Thymus (tissue), 11 donors: Measurements from ENCODE around the gene ULBP2. TPM values are rescaled to one million over a fixed set of nuclear protein-coding genes. Genes with fewer than 3 reads are reported as not detected.
"Not testable (repeated sequence)": the region's sequence is repeated elsewhere in the genome, so short reads cannot be mapped to it uniquely, and the experiment has no call there.

Source experiments
- DNase-seq, 9 donors: peaks; one replicate each; pipeline ENCODE4 v3.0.0-alpha.2; 2013; ENCODE audit warnings: low spot score in 9 of 9, low read depth in 6 of 9, missing footprints in 1 of 9
- H3K27ac ChIP-seq, 2 donors: one replicate each; pipeline ENCODE4 v1.5.1; 2013; ENCODE audit warnings: control low read depth in 1 of 2, low read depth in 1 of 2, low read length in 1 of 2, mild to moderate bottlenecking in 1 of 2, moderate library complexity in 1 of 2
- H3K27me3 ChIP-seq, 2 donors: one replicate each; pipeline ENCODE4 v1.5.1; 2013; ENCODE audit warnings: low read length in 1 of 2; ENCODE audit not compliant: control insufficient read depth in 2 of 2, insufficient read depth in 1 of 2
- H3K36me3 ChIP-seq, 2 donors: one replicate each; pipeline ENCODE4 v1.5.1; 2013; ENCODE audit warnings: low read length in 1 of 2, mild to moderate bottlenecking in 1 of 2, moderate library complexity in 1 of 2; ENCODE audit not compliant: control insufficient read depth in 2 of 2, insufficient read depth in 2 of 2
- H3K4me1 ChIP-seq, 2 donors: one replicate each; pipeline ENCODE4 v1.5.1; 2013; ENCODE audit warnings: low read length in 2 of 2; ENCODE audit not compliant: control insufficient read depth in 2 of 2, insufficient read depth in 2 of 2
- H3K4me3 ChIP-seq, 2 donors: one replicate each; pipeline ENCODE4 v1.5.1; 2013; ENCODE audit warnings: low read length in 2 of 2, control low read depth in 1 of 2, mild to moderate bottlenecking in 1 of 2
- H3K9me3 ChIP-seq, 2 donors: one replicate each; pipeline ENCODE4 v1.5.1; 2013; ENCODE audit warnings: low read length in 1 of 2, mild to moderate bottlenecking in 1 of 2; ENCODE audit not compliant: control insufficient read depth in 2 of 2, insufficient read depth in 1 of 2
- WGBS: extraction: QIAGEN DNeasy Blood & Tissue Kit; methylation state at CpG from one replicate; pipeline ENCODE4 v1.1.7; 2013; 5-methylcytosine and 5-hydroxymethylcytosine counted together
- polyA plus RNA-seq: library from polyadenylated mRNA; stranded (reverse); fragments of 200-250 nt; gene quantifications from one replicate; pipeline ENCODE4 v1.2.3, GENCODE V29; 2013
- total RNA-seq: library from RNA; stranded (reverse); fragments of 120-200 nt; gene quantifications from one replicate; pipeline ENCODE4 v1.2.4, GENCODE V29; 2013
- donor health status: healthy.

ULBP2 gene
- total and polyA plus RNA-seq, 2 donors: 0.66 to 2.3 TPM

DNA sequence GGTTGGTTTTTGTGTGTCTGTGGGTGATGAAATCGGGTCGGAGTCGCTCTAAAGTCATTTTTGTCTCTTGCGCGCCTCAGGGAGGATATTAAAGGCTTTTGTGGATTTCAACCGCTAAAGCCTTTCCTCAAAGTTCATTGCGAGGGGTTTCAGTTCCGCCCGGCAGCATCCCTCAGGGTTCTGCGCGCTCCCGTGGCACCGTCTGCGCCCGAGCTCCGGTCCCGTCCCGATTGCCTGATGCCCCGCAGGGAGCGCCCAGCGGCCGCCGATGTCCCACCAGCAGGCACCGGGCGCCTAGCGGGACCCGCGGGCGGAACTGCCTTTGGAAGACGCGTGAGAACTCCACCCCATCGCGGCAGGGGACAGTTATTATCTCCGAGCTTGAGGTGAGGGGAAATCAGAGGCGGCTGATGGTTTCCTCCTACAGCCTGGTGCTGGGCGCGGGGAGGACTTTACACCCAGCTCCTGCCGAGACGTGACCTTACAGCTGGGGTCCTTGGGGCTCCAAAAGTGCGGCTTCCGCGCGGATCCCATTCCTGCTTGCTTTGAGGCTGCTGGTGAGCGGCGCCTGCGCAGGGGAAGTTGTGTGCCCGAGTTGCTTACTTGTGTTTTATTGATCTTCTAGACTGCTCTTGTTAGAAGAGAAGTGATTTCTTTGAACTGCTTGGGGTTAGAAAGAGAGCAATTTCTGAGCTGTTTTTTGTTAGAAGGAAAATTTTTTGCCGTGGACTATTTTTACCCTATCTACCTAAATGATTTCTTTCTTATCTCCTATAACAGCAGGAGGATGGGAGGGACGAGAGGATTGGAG, 49.1 kb downstream of the ULBP2 start:
- DNase-seq: peak in 4 of 9 donors; percentile 15 to 69 (median 30)
- 2% methylated on average over 49 of the region's 49 CpGs for WGBS
- Histone ChIP-seq H3K27me3 (peaks cover 27 to 88% of the 10 kb centered on the region in 2 donors), H3K36me3 (no peaks in the 10 kb centered on the region), H3K9me3 (peaks cover 2 to 10% of the 10 kb centered on the region in 2 donors), H3K4me3 (peak overlapping the region; percentile 48 to 56), H3K27ac (peak overlapping the region in 1 of 2 donors; percentile 17), H3K4me1 (peaks cover 0 to 44% of the 10 kb centered on the region in 2 donors)

DNA sequence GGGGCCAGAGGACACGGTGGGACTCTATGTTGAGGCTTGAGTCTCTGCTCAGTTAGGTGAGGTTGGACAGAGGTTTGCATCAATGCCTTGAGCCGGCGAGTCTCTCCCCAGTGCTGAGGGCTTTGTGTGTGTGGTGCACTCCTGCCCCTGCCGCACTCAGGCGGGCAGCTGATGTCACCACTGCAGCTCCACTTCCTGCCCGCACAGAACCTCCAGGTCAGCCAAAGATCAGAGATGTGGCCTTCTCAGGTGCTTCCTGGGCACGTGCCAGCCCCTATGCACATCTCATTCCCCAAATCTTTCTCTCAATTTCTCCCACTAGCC, 49.6 kb downstream of the ULBP2 start:
- peak overlapping the region; percentile 48 to 56 for H3K4me3 ChIP-seq
- not testable (repeated sequence) for H3K27ac ChIP-seq, DNase-seq, H3K36me3 ChIP-seq
- peaks cover 0 to 44% of the 10 kb centered on the region in 2 donors for H3K4me1 ChIP-seq
- H3K9me3 ChIP-seq: peaks cover 2 to 10% of the 10 kb centered on the region in 2 donors
- 2% methylated on average over 7 of the region's 7 CpGs for WGBS
- peaks cover 25 to 87% of the 10 kb centered on the region in 2 donors for H3K27me3 ChIP-seq

DNA sequence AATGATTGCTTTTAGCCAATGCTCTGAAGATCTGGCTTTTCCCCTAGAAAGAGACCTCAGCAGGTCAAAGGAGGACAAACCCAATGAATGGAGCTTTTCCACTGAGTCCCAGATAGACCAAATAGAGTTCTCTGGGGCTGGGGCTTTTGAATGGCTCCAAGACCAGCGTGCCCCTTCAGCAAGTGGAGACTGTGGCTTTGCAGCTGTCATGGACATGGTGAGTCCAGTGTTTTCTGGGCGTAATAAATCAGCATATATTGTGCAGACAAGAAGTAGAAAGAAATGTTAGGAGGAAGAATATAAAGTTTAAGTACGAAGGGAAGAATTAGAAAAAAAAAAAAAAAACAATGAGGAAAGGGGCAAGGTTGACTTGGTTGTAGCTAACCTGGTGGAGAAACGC, 50.0 kb downstream of the ULBP2 start:
- Histone ChIP-seq H3K4me1 (peaks cover 0 to 44% of the 10 kb centered on the region in 2 donors), H3K27me3 (peaks cover 24 to 83% of the 10 kb centered on the region in 2 donors), H3K36me3 (no peaks in the 10 kb centered on the region), H3K27ac (no peak overlapping the region), H3K4me3 (peak overlapping the region; percentile 48 to 56), H3K9me3 (peaks cover 2 to 10% of the 10 kb centered on the region in 2 donors)
- peak in 1 of 9 donors; percentile 33 for DNase-seq
- WGBS: 46% methylated on average over 4 of the region's 4 CpGs

DNA sequence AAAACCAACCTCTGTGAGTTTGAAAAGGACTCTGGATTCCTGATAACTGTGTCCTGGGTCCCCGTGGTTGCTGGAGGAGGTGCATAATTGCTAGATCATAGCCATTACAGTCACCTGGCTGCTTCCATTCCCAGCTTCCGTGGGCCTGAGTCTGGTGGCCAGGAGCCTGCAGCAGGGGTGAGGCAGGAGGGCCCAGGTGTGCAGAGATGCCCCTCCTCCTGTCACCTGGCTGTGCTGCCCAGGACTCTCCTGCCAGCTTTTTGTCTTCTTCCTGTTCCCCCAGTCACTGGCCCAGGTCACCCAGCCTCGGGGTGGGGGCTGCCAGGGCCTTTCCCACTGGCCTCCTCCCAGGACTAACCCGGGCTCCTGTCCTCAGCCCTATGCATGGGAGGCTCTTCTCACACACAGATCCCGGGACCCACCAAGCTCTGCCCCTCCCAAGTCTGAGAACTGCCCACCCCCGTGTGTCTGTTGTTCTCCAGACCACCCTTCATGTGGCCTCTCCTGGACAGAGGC, 53.5 kb downstream of the ULBP2 start:
- Histone ChIP-seq H3K4me1 (peaks cover 0 to 24% of the 10 kb centered on the region in 2 donors), H3K4me3 (no peak overlapping the region), H3K27me3 (peaks cover 18 to 55% of the 10 kb centered on the region in 2 donors), H3K36me3 (peaks cover 3 to 4% of the 10 kb centered on the region in 2 donors), H3K27ac (no peak overlapping the region), H3K9me3 (peaks cover 0 to 4% of the 10 kb centered on the region in 2 donors)
- WGBS: 87% methylated on average over 6 of the region's 6 CpGs
- DNase-seq: no peak

DNA sequence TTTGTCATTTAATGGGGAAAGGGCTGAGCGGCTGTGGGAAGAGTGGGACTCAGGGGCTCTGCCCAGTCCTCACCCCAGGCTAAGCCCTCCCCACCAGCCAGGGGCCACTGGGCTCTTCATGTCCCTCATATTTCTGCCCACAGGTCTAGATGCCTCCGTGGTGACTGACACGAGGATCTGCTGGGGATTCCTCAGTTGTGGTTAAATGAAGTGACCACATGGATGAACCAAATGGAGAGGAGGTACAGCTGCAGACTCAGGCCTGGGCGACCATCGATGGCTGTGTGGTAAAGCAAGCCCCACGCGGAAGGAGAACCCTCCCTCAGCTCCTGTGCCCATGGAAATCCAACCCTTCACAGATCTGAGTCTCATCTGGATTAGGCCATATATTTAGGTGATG, 54.2 kb downstream of the ULBP2 start:
- no peak overlapping the region for H3K27ac ChIP-seq
- H3K36me3 ChIP-seq: peaks cover 3 to 4% of the 10 kb centered on the region in 2 donors
- no peak overlapping the region for H3K4me3 ChIP-seq
- 87% methylated on average over 7 of the region's 7 CpGs for WGBS
- no peak for DNase-seq
- no peaks in the 10 kb centered on the region for H3K9me3 ChIP-seq
- H3K4me1 ChIP-seq: peaks cover 0 to 22% of the 10 kb centered on the region in 2 donors
- peaks cover 17 to 48% of the 10 kb centered on the region in 2 donors for H3K27me3 ChIP-seq

Other genes starting within 250 kb of the ULBP2 start
- gene LATS1, start 223.9 kb upstream of the ULBP2 start, total RNA-seq: 12.1 TPM
- 11.2 TPM for gene LATS1, start 223.9 kb upstream of the ULBP2 start, polyA plus RNA-seq
- gene NUP43, start 195.5 kb upstream of the ULBP2 start, total RNA-seq: 20.8 TPM
- 20.6 TPM for gene NUP43, start 195.5 kb upstream of the ULBP2 start, polyA plus RNA-seq
- gene PCMT1, start 192.3 kb upstream of the ULBP2 start, total RNA-seq: 70.6 TPM
- 60.3 TPM for gene PCMT1, start 192.3 kb upstream of the ULBP2 start, polyA plus RNA-seq
- gene LRP11, start 77.7 kb upstream of the ULBP2 start, total RNA-seq: 2.0 TPM
- gene LRP11, start 77.7 kb upstream of the ULBP2 start, polyA plus RNA-seq: 10.3 TPM
- gene RAET1E, start 43.9 kb upstream of the ULBP2 start, total RNA-seq: 0.05 TPM
- gene RAET1E, start 43.9 kb upstream of the ULBP2 start, polyA plus RNA-seq: 0.59 TPM
- gene RAET1G, start 18.9 kb upstream of the ULBP2 start, total RNA-seq: not detected
- gene RAET1G, start 18.9 kb upstream of the ULBP2 start, polyA plus RNA-seq: 0.64 TPM
- 0.19 TPM for gene ULBP1, start 21.9 kb downstream of the ULBP2 start, total RNA-seq
- 0.68 TPM for gene ULBP1, start 21.9 kb downstream of the ULBP2 start, polyA plus RNA-seq
- gene RAET1L, start 83.5 kb downstream of the ULBP2 start, total RNA-seq: 0.28 TPM
- 3.1 TPM for gene RAET1L, start 83.5 kb downstream of the ULBP2 start, polyA plus RNA-seq
- 1.1 TPM for gene ULBP3, start 127.1 kb downstream of the ULBP2 start, total RNA-seq
- 0.48 TPM for gene ULBP3, start 127.1 kb downstream of the ULBP2 start, polyA plus RNA-seq
- gene PPP1R14C, start 201.0 kb downstream of the ULBP2 start, total RNA-seq: 0.42 TPM
- 1.9 TPM for gene PPP1R14C, start 201.0 kb downstream of the ULBP2 start, polyA plus RNA-seq